GM19397 (cell line): ENCODE measurements around the gene MATK.
"Not testable (repeated sequence)": the region's sequence is repeated elsewhere in the genome, so short reads cannot be mapped to it uniquely, and the experiment has no call there.

Source experiments
- ATAC-seq: cut with Tn5 transposase; IDR thresholded peaks from one replicate; pipeline ENCODE4 v1.9.1; 2021; ENCODE audit warnings: mild to moderate bottlenecking, moderate library complexity; ENCODE audit not compliant: unreplicated experiment

MATK gene

DNA sequence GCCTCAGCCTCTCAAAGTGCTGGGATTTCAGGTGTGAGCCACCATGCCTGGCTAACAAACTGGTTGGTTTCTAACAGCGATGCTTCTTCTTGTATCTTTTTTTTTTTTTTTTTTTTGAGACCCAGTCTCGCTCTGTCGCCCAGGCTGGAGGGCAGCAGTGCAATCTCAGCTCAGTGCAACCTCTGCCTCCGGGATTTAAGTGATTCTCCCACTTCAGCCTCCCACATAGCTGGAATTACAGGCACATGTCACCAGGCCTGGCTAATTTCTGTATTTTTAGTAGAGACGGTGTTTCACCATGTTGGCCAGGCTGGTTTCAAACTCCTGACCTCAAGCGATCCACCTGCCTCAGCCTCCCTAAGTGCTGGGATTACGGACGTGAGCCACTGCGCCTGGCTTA lies 30.0 kb upstream of the MATK start:
- ATAC-seq, result not testable (repeated sequence)

DNA sequence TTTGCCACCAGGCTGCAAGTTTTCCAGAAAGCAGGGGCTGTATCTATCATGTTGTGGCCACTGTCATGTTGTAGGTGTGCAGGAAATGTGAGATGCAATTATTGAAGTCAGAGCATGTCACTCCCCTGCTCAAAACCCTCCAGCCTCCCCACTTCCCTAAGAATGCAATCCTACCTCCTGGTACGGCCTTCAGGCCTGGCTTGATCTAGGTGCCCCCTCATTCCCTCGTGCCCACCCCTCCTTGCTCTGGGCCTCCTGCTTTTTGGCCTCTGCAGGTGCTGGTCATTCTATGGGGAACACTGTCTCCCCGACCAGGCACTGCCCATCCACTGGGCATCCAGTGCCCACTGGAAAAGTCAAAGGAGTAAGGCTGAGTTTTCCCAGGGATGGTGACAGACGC lies 28.5 kb upstream of the MATK start:
- no peak for ATAC-seq

DNA sequence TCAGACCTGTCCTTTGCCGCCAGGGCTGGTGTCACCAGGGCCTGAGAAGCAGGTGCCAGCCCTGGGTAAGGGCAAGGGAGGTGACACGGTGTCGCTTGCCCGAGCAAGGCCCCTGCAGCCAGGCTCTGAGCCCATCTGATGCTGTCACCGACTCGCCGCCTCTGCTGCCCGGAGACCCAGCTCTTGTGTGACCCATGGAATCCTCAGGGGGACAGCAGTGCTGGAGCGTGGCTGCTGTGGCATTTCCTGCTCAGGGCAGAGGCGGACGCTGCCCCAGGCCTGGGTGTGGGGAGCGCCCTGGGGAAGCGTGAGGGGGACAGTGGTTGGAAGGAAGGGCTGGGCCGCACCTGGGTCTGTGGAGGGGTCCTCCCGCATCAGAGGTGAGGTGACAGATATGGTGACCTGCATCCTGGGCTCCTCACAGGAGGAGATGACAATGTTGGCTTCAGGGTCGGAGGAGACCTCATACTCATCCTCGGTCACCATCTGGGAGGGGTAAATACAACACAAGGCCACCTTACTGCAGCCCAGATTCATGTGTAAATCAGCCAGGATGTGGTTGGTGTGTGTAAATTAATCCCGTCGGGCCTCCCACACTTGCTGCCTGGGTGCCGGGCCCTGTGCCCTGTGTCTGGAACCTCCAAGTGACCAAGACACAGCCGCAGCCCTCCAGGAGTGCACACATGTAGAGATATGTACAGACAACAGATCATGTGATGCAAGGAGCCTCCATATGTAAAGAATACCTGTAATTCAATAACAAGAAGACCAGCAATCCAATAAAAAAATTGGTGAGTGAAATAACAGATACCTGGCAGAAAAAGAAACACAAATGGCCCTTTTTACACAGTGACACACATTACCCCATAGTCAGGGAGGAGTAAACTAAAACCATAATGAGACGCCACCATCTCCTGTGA lies 27.6 kb upstream of the MATK start:
- ATAC-seq, result no peak

DNA sequence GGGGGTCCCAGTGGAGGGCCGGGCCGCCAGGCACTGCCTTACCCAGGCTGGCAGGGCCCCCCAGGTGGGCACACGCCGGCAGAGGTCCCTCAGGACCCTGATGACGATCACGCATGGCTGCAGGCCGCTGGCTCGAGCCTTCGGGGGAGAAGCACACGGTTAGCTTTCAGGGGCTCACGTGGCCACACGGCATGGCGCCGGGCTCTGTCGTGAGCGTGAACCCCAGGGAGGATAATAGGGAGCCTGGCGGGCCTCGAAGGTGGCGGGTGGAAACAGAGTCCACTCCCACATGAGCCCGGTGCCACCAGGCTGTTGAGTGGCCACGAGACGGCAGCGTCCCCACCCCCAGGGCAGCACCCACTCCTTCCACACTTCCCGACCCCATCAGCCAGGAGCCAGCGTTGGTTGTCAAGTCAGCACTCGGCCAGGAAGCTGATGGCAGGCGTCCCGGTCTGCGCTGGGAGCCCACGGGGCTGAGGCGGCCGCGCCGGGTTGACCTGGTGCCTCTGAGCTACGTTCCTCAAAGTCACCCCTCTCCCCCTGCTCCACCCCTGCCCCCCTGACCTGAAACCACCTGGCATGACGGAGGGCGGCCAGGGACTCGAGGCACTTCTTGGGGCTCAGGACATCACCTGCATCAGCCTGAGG lies 24.7 kb upstream of the MATK start:
- ATAC-seq, result no peak

DNA sequence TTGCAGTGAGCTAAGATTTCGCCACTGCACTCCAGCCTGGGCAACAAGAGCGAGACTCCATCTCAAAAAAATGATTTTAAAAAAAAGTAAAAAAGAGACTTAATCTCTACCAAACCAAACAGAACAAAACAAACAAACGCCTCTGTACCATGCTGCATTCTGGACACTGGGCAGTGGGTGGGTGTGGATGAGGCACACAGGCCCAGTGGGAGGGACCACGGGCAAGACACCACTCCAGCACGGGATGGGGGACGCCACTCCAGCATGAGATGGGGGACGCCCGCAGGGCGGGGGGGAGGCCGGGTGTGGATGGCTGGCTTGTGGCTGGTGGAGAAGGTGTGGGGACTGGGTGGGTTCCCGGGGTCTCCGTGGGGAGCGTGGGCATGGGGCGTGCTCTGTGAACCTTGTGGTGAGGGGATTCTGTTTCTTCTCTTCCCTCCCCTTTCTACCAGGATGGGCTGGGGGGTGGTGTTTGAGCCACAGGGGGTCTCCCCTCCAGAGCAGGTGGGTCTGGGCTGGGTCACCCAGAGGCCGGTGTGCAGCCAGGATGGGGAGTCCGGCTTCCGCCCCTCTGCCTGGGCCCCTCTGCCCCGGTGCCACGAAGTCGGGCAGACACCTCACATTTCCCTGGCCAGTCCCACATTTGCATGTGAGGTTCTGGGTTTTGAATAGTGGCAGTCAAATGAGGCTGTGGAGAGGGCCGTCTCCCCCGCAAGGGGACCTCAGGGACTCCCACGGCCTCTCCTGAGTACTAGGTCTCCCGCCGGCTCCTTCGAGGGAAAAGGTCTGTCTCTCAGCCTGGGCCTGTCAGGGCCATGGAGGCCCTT lies 23.9 kb upstream of the MATK start:
- ATAC-seq, result no peak

DNA sequence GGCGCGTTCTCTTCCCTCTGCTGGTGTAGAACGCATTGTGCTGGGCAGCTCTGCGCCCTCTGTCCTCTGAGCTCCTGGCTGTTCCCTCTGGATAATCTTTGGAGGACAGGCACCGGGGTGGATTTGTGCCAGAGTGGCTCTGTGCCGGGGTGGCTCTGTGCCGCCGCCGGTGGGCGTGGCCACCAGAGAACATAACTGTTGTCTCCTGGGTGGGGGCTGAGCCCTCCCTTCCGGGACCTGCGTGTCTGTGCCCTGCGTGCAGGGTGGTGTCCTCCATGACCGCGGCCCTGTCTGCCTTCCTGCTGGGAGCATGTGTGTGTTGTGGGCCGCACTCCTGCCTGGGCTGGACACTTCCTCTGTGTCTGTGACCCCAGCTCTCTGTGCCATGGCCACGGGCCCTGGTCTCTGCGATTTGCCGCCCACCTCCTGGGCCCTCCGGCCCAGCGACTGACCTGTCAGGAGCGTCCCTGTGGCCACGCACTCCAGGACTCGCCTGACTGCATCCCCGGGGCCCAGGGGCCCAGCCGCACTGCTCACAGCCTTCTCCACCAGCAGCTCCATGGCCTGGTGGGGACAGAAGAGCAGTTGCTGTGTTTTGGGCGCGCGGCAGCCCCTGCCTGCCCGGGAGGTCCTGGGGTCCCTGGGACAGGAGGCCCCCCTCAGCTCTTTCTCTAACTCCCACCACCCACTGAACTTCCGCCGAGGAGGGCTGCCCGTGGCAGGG lies 22.4 kb upstream of the MATK start:
- ATAC-seq, result no peak

DNA sequence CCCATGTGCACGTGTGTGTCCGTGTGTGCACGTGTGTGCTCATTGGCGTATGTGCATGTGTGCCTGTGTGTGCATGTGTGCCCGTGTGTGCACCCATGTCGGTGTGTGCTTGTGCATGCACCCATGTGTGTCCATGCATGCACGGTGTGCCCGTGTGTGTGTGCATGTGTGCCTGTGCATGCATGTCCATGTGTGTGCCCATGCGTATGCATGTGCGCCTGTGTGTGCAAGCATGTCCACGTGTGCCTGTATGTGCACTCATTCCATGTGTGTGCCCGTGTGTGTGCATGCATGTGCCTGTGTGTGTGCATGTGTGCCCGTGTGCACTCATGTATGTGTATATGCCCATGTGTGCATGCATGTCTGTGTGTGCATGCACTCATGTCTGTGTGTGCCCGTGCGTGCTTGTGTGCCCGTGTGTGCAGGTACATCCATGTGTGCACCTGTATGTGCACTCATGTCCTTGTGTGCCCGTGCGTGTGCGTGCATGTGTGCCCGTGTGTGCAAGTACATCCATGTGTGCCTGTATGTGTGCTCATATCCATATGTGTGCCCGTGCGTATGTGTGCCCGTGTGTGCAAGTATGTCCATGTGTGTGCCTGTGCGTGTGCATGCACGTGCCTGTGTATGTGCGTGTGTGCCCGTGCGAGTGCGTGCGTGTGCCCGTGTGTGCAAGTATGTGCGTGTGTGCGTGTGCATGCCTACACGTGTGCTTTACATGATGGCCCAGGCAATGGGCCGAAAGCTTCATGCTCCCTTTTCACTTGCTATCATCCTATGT lies 21.6 kb upstream of the MATK start:
- ATAC-seq, result no peak

DNA sequence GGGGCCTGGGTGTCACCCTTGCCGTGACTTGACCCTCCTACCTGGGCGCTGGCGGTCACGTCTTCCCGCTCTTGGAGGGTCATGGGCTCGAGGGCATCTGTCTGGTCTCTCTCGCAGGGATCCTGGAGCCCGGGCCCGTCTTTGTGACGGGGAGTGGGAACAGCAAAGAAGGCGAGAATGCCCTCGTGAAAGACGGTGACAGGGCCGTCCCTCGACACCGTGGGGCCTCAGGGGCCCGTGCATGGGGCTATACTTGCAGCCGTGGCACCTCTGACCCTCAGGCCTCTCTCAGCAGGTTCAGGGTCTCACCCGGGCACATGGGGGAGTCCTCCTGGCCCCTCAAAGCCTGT lies 20.9 kb upstream of the MATK start:
- ATAC-seq, result no peak

DNA sequence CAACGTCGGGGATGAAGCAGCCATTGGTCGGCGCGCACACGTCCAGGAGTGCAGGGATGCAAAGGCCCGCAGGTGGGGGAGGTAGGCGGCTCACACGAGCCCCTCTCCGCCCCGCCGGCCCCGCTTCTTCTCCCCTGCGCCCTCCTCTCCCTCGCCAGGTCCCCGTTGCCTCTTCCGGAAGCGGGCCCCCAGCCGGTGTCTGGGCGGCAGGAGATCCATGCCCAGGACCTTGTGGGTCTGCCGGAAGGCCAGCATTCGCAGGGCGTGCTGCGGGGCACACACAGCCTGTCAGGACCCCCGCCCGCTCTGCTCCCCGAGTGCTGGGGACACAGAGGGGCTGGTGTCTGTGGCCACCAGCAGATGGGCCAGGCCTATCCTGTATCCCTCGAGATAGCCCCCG lies 19.7 kb upstream of the MATK start:
- ATAC-seq, result no peak

DNA sequence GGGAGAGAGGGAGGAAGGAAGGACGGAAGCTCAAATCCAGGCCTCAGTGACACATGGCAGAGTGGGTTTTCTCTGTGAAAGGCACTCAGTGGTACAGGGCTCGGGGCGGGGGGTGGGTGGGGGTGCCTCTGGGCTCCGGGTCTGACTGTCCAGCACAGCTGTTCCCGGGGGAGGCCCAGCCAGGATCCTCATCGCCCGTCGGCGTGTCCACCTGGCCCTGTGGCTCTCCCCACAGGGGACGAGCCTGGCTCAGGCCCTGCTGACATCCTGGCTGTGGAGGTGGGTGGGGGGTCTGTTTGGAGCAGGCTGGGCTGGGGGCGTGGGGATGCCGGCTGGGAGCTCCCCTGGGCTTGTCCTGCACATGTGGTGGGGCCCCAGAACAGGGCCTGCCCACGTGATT lies 18.2 kb upstream of the MATK start:
- ATAC-seq, result no peak

DNA sequence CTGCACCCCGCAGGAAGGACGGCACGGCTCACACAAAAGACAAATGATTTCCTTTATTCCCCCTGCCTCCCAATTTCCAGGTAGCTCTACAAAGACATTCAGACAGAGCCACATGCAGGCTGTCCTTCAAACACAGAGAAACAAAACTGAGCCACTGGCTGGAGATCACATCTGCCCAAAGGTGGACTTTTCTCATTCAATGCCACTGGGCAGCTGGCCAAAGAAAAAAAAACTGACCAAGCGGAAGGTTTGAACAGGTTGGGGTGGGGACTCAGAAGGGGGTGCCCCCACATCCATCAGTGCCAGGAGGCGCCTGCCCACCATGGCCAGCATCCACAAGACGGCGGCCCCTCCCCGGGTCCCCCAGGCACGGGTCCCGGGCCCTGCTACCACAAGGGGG lies 17.8 kb upstream of the MATK start:
- ATAC-seq, result no peak

DNA sequence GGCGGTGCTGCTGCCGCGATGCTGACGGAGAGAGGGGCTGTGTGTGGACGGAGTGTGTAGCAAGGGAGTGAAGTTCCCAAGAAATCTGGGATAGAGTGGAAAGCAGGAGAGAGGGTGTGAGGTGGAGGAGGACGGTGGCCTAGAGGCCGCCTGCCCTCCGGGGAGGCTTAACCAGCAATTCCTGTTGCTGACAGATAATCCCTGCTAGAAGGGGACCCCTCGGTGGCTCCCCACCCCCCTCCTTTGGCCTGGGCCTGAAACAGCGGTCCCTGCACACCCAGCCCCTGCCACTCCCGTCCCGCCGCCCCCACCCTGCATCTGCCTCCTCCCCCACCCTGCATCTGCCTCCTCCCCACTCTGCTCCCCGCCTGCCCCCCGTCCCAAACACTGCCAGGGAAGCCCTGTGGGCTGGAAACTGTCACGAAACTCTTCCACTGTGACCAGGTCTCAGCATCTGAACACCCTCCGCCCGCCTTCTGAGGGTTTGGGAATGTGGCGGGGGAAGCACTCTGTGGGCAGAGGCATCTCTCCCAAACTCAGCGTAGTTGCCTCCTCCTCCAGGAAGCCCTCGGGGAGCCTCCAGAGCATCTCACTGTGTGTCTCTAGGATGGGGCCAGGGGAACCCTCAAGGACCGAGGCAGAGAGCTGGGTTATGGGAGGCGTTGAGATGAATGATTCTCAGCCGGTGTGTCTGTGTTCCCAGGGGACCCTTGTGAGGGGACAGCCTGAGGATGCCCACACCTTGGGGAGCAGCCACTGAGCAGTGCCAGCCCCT lies 17.1 kb upstream of the MATK start:
- ATAC-seq, result no peak

DNA sequence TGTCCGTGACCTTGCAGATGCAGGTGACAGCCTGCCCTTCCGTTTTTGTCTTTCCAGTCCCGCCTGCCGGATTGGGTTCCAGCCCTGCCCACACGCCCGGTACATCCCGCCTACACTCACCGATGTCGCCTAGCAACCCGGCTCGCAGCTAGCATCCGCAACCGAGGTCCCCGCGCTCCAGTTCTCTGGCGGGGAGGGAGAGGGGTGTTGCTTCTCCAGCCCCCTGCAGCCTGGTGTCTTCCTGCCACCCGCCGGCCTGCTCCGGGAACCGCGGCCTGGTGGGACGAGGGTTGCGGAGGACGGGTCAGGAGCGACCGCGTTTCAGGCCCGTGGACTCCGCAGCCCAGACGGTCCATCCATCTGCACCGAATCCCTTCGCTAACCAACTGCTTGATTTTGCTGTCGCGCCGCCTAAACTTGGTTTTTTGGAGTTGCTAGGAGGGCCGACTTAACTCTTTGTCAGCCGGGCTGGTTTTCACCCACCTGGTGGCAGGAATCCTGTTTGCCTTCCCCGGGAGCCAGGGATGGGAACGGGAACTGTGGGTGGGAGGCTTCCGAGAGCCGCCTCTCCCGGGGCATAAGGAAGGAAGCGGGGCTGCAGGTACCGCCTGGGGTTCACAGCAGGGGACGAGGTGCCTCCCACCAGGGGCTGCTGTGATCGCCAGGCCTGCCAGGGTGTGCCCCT lies 15.4 kb upstream of the MATK start:
- ATAC-seq, result no peak

DNA sequence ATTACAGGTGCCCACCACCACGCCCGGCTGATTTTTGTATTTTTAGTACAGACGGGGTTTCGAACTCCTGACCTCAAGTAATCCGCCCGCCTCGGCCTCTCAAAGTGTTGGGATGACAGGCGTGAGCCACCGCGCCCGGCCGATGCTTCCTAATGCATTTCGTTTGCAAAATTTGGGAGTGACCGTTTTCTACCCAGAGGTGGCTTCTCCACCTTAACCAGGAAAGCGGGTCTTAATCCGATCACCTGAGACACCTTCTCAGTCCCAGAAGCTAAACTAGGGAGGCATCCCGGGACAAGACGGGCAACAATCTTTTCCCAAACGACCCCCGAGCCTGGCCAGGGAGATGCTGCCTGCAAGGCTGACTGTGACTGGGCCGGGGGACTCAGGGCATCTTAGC lies 14.8 kb upstream of the MATK start:
- no peak for ATAC-seq

DNA sequence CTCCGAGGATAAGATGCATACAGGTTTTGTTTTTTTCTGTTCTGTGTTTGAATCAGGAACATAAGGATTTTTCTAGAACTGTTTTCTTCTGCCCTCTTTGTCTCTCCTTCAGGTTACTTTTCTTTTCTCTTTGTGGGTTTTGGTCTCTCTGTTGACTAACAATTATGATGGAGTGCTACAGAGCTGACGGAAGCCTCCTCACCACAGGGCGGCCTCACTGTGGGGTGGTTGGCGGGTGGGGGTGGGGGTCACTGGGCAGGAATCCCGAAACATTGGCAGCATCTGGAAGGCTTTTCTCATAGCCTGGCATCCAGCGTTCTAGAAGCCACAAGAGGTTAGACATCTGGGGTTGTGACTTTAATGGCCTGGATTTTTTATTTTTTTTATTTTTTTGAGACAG lies 12.0 kb upstream of the MATK start:
- no peak for ATAC-seq

DNA sequence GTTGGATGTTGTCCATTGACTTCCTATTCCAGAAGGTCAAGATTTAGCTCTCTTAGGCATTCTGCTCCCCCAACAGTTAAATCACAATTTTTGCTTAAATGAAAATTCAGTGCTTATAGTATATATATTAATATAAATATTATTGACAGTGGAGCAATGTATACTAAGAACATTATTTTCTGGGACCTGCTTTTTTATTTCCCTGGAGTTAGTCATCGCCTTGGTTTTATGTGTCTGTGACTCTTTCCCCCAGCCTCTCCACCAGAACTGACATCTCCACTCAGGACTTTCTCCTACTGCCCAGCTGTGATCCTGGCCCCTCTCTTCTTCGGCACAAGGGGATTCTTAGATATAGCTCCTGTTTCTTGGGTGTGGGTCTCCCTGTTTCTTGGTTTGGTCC lies 10.2 kb upstream of the MATK start:
- ATAC-seq, result no peak

DNA sequence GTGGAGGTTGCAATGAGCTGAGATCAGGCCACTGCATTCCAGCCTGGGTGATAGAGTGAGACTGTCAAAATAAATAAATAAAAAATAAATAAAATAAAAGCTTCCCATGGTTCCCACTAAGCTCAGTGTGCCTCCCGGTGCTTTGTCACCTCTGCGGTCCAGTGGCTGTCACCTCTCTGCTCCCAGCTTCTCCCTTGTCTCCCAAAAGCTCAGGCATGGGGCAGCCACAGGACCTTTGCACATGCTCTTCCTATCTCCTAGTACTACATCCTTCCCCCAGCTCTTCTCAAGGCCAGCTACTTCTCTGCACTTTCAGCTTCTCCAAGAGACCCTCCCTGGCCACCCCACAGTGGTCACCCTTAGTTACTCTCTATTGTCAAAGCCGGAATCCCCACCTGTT lies 7.6 kb upstream of the MATK start:
- no peak for ATAC-seq

DNA sequence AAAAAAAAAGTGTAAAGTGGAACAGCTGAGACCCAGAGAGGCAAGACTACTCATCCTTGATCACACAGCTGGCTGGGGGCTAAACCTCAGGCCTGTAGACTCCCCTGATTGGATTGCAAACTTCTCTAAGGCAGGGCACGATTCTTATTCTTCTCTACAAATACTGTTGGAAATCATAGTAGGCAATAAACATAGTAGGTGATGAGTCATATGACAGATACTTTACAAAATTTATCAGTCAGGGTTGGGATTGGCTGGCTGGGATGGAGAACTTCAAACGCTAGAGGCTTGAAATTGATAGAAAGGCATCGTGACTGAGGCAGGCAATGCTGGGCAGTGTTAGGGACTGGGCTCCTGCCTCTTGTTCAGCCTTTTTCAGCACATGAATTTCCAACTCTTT lies 5.9 kb upstream of the MATK start:
- ATAC-seq, result no peak

DNA sequence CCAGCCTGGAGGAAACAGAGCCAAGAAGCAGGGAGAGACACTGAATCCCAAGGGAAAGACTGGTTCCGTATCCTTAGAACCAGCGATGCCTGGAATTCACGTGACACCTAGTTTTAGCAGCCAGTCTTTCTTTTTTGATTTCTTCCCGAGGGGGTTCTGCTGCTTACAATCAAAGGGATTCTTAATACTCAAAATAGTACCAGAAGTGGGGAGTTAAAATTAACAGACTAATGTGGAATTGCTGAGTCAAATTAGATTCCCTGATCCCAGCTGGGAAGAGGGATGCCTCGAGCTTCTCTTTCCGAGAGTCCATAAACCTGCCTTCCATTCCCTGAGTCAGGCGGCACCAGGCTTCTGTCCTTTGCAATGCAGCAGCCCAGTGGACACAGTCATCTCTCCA lies 4.8 kb upstream of the MATK start:
- ATAC-seq, result no peak
